Measurements from ENCODE around the gene MMP21.

The MMP21 gene, protein sequence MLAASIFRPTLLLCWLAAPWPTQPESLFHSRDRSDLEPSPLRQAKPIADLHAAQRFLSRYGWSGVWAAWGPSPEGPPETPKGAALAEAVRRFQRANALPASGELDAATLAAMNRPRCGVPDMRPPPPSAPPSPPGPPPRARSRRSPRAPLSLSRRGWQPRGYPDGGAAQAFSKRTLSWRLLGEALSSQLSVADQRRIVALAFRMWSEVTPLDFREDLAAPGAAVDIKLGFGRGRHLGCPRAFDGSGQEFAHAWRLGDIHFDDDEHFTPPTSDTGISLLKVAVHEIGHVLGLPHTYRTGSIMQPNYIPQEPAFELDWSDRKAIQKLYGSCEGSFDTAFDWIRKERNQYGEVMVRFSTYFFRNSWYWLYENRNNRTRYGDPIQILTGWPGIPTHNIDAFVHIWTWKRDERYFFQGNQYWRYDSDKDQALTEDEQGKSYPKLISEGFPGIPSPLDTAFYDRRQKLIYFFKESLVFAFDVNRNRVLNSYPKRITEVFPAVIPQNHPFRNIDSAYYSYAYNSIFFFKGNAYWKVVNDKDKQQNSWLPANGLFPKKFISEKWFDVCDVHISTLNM

DNA sequence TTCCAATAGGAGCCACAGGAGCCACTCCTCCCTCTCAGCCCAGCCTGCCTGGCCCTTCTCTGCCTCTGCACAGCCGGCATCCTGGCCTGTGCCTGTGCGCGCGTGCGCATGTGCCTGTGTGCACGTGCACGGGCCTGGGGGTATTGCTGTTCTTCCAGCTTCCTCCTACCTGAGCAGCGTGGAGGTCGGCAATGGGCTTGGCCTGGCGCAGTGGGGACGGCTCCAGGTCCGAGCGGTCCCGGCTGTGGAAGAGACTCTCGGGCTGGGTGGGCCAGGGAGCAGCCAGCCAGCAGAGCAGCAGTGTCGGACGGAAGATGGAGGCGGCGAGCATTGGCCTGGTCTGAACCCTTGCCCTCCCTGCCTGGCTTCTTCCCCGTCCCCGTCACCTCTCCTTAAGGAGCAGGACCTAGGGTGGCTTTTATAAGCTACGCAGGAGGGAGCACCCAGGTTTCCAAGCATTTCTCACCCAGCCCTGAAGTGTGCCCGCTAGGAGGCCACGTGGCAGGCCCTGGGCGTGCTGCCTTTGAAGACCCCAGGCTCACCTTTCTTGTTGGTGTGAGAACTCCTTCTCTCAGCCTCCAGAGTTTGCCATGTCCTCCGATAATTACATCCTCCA, at the start of gene MMP21:
Gene MMP21 (minus strand): TSS at position 331 of the 616 bp plus-strand sequence. CDS start 0 bp downstream, at position 331.
- DNase-seq (ENCODE audit: low read depth in 2 of 3, low spot score in 1 of 3): no peak

DNA sequence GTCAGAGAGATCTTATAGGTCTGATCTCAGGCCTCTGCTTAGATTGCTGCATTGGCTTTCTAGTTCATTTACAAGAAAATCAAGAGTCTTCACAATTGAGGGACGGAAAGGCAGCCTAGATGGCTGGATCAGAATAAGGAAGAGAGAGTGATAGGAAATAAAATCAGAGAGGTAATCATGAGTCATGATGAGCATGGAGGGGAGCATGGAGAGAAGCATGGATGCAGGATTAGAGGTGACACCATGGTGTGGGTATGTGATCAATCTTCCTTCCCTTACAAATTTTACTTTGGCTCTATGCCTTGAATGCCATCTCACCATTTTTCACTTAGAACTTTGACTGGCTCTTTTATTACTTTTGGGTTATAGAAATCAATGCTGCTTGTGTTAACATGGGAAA, 49.1 kb upstream of the MMP21 start:
- DNase-seq (ENCODE audit: low read depth in 2 of 3, low spot score in 1 of 3): no peak

DNA sequence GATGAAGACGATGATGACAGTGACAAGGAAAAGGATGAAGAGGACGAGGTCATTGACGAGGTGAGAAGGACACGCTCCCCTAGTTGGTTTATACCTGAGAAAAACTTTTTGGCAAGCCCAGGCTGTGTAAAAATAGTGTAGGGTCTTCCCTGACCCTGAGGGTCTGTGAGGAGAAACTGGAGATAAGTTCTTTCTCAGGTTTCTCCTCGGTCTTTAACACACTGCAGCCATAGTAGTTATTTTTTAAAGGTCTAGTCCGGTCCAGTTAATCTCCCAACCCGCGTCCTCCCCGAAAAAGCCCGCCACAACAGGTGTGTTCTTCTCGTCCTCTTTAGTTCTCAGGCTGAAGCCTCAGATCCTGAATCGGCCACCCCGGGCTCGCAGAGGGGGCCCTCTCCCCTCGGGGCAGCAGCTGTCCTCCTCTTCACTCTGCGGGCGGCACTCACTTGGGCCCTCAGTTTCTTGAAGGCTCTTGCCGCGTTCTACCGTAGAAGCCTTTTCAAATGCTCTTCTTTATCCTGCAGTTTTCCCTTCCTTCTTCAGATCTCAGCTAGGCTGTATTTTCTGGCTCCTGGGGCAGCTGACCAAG, 48.1 kb upstream of the MMP21 start:
- no peak for DNase-seq (ENCODE audit: low read depth in 2 of 3, low spot score in 1 of 3)

DNA sequence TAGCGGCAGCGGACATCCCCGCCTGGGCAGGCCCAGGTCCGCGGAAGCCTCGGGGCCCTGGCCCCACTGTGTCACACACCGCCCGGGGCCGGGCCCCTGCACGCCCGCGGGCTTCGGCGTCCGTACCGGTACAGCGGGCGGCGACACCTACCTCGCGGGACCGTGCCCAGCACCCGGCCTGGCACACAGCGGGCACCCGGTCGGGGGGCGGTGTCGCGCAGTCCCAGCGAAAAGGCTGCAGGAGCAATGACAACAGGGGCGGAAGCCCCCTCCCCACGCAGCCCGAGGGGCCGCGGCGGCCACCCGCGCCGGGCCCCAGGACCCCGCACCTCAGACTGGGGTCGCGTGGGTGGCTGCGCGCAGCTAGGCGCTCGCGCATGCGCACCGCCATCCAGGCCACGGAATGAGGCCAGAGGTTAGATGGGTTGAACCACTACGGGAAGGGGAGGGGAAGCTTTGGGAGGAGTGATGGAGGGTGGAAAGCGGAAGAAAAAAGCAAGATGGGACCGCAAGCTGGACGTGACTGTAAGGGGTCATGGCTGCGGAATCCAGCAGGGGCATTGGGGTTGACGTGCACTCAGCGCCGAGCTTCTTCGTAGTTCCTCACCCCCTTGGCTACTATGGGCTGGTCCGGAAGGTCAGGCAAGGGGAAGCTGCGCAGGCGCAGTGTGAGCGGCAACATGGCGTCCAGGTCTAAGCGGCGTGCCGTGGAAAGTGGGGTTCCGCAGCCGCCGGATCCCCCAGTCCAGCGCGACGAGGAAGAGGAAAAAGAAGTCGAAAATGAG, 47.4 kb upstream of the MMP21 start, which contains the start of the genes BCCIP and UROS:
Gene BCCIP (plus strand): TSS at position 669 of the 785 bp plus-strand sequence. CDS start 12 bp downstream, at position 681.
Gene UROS (minus strand): TSS at position 381 of the 785 bp plus-strand sequence. CDS start 6,759 bp downstream, outside the sequence.
- DNase-seq (ENCODE audit: low read depth in 2 of 3, low spot score in 1 of 3): peak; percentile 72 to 85 (median 79)

DNA sequence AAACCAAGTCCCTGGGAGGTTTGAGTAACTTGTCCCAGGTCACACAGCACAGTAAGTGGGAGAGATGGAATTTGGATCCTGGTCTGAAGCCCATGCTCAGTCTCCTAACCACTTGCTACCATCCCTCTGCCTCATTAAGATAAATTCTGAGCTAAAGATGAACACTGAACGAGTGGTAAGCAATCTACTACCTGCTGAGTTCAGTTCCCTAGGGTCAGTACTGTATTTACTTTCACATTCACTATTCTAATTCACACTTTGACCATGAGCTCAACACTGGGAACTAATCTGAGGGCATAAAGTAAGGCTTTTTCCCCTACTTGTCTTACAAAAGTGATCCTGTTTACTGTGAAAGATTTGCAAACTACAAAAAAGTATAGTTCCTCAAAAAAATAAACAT, 45.1 kb upstream of the MMP21 start:
- no peak for DNase-seq (ENCODE audit: low read depth in 2 of 3, low spot score in 1 of 3)

DNA sequence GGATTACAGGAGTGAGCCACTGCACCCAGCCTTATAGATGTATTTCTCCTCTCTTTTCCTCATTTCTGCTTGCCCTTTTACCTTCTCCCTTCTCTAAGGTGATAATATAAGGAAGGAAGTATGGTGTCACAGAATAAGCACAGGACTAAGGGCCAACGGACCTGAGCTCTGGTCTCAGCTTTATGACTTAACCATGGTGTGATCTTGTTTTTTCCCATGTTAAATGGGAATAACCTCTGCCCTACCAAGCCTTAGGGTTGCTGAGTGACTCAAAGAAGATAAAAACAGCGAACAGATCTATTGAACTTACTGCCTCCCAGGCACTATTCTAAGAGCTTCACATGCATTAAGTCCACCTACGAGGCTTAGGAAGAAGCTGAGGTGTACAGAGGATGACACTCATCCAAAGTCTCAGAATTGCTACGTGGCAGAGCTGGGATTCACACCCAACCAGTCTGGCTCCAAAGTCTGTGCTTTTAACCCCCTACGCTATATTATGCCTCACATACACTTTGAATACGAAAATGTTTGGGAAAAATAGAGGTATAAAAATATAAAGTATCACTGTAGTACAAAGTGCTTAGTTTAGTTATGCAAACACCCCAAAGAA, 41.8 kb upstream of the MMP21 start:
- DNase-seq (ENCODE audit: low read depth in 2 of 3, low spot score in 1 of 3): no peak

DNA sequence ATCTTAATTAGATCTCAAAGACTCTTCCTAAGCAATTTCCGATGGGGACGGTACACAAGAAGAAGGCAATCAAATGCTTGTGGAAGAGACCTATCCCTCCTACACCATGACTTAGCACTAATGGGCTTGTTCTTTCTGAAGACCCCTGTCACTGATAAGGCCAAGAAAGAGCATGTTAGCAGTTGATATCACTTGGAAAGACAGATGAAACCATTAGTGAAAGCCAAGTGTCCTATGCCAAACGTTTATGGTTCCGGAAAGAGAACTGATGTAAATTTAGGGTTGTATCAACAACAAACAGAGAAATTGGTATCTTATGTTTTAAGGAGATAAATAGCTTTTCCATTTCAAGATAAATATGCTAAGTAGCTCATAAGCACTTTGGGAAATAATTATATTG, 40.9 kb upstream of the MMP21 start:
- no peak for DNase-seq (ENCODE audit: low read depth in 2 of 3, low spot score in 1 of 3)

DNA sequence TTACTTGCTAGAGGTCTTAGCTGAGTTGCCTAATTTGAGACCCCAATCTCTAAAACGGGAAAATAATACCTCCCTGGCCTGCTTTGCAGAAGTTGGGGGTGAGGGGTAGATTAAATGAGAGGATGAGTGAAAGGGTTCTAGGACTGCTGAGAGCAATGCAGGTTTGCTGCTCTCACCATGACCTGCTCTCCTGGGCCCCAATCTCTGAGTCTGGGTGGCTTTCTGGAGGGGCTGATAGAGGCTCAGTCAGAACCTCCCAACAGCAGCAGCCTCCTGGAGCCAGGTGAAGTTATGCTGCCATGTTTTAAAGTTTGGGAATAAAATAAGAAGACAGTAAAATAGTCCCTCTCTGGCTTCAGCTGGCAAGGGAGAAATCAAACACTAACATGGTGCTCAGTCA, 40.1 kb upstream of the MMP21 start:
- no peak for DNase-seq (ENCODE audit: low read depth in 2 of 3, low spot score in 1 of 3)

DNA sequence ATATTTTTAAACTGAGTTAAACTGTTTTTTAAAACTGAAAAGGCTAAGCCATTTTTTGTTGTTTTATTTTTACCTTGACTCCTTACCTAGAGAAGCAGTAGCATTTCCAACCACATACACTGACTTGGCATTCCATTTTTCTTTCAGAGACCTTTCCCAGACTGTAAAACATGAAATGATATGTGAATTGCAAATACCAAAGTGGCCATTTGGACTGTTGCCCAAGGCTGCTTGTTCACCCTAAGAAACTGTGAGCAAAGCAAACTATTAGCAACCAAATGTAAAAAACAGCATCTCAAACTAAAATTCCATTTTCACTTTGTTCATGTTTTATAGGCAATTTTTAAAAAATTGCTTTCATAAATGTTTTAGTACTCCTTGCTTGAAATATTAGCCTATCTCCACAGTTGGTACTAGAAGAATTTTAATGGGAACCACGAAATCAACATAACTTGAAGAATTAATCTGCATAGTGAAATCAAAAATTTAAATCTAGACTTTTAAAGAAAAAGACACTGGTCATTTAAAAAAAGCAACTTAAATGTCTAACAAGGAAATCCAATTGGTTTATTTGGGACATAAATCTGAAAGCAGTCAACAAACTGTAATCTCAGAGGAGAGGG, 36.6 kb upstream of the MMP21 start:
- DNase-seq (ENCODE audit: low read depth in 2 of 3, low spot score in 1 of 3): no peak

DNA sequence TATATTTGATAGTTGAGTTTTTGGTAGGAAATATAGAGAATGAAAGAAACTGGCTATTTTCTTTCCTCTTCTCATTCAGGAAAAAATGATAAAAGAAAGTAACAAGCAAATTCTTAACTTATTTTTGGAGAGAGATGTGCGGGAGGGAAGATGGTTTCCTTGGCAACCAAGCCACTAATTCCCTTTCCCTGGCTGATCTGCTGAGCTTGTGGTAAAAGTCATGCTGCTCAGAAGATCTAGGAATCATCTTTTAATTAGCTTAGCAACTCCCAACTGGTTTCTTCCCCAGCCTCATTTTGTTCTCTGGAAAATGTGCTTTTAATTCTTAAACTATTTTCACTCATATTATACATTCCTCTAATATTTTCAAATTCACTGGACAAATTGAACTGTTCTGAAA, 35.6 kb upstream of the MMP21 start:
- no peak for DNase-seq (ENCODE audit: low read depth in 2 of 3, low spot score in 1 of 3)

DNA sequence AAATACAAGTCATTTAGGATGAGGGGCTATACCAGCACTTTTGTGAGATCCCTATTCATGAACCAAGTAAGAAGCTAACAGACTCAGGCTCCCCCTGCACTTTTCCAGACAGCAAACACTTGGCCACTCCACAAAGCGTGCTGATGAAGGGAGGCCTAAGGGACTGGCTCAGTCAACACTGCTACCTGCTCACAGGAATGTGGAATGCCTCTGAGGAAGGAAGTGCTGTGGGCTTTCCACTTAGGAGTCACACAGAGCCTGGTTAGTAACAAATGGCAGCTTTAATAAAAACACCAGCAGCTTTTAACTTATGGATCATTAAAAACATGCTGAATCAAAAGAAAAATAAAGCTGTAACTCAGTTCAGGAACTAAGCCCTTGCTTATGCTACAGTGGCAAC, 32.4 kb upstream of the MMP21 start:
- DNase-seq (ENCODE audit: low read depth in 2 of 3, low spot score in 1 of 3): no peak

DNA sequence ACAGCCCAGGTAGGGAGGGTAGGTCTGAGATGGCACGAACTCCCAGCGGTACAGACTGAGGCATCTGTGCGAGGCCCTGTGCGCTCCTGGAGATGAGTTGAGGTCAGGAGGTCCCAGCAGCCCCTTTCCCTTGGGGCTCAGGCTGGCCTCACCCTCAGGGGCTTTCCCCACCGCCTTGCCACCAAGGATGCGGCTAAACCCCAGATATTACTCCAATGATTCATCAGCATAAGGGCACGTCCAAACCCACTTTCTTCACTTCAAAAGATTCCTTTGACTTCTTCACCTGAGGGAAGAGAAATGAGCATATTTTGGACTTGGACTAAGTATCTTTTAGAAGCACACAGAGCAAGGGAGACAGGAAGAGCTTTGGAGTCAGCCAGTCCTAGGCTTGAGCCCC, 27.1 kb upstream of the MMP21 start:
- no peak for DNase-seq (ENCODE audit: low read depth in 2 of 3, low spot score in 1 of 3)

DNA sequence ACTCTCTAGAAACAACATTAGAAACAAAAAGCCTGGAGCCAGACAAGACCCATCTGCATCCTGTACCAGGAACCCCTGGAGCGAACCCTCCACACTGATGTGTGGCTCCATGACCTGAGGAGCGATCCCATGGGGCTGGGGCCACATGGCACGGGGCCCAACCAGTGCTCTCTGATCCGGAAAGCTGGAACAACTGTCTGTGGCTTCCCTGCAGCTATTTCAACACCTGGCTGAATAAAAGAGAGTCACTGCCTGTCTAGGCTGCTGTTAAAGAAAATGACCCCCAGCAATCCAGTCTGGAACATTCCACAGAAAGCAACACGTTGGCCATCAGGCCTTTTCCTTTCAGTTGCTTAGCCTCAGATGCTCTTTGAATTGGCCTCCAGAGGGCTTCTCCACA, 26.5 kb upstream of the MMP21 start:
- DNase-seq (ENCODE audit: low read depth in 2 of 3, low spot score in 1 of 3): no peak

DNA sequence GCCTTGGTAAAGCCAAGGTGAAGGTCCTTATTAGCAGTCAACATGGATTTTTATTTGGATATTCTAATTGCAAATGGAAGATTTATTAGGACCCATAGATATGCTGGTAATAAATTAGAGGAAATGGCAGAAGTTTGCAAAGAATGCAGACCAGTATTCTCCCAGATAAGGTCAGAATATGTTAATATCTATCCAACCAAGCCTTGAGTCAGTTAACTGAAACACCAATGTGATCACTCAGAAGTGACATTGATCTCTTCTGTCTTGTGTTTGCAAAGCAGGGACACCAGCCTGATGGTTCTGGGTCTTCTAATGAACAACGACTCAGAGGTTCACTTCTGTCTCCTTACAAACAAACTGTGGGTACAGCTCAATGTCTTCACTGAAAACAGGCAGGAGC, 26.0 kb upstream of the MMP21 start:
- no peak for DNase-seq (ENCODE audit: low read depth in 2 of 3, low spot score in 1 of 3)

DNA sequence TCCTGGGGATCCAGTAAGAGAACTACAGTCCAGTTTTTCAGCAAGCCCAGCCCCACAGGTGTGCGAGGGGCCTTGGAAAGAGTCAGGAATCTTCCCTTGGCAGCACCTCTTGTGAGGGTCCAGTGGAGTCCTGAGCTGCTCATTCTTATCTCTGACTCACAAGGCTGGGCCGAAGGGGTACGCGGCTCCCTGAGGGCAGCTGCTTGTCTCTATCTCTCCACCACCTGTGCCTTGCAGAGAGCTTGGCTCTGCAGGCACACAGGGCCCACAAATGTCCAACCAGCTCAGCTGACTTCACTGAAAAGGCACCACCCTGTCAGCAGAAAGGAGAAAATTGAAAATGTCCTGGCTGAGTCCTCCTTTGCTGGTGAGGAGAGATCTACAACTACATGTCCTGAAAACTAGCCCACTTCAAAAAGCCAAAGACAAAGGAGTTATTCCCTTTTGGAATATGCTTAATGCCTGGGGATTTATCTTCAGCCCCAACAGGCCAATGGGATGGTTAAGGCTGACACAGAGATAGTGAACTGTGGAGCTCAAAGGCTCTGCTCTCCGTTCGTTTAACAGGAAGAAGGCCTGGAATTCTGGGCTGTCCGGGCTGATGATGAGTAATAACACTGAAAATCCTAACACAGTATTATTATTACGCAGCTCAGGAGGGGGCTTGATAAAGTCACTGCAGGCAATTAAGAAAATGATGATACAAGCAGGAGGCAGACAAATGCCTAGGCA, 24.0 kb upstream of the MMP21 start:
- no peak for DNase-seq (ENCODE audit: low read depth in 2 of 3, low spot score in 1 of 3)

DNA sequence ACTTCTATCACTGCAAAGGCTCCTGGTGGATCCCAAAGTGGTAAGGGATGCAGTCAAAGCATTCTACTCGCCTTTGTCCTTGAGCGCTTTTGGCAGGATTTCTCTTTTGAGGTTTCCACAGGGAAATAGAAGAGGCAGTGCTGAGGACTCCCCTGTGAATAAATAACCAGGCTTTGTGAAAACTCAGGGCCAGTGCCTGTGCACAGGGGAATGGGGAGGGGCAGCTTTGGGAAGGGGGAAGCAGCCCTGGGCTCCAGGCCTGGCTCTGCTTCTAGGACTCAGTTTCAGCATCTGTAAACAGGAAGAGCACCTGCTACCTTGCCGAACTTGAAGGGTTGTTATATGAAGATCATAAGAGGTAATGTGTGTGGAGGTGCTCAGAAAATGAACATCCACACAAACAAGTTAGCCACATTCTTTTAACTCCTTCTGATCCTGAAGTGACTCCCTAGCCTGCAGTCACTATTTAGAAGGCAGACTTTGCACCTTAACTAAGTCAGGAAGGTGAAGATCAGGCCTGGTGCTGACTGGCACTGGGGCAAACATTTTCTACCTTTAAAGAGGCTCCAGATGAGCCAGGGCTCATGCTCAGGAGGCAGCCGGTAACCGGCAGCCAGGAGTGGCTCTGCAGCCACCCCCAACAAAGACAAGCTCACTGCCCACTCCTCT, 22.5 kb upstream of the MMP21 start:
- no peak for DNase-seq (ENCODE audit: low read depth in 2 of 3, low spot score in 1 of 3)

DNA sequence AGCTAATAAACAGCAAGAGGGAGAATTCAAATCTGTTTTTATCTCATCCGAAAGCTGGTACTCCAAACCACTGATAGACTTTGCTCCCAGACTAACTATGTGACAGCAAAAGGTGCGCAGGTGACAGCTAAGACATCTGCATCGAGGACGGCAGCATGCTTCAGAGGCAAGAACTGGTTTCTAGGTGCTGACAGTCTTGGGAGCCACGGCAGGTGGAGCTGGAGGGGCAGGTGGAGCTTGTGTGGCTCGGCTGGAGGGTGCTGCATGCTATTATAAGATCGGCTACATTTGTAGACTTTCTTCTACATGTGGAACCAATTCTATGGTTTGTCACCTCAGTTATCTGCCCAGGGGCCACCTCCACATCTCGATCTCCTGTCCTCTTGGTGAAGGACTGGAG, 21.8 kb upstream of the MMP21 start:
- no peak for DNase-seq (ENCODE audit: low read depth in 2 of 3, low spot score in 1 of 3)

DNA sequence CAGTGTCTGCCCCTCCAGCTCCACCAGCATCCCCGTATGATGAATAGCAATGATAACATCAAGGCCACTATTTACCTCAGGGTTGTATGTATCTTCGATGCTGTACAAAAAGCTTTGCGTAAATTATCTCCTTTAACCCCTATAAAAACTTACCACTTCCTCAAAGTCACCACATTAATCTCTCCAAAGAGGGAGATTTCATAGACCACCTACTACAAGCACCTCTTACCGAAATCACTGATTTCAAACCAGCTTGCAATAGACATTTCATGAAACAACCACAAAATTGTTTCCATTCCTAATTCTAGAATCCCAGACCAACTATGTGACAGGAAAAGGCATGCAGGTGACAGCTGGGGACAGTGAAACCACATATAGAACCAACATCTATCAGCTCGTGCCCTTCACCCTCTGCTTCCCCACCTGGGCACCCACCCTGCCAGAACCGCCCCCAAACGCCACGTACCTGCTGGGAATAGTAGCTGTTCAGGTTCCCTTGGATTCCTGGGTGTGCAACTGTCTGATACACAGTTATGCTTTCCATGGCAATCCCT, 20.1 kb upstream of the MMP21 start:
- no peak for DNase-seq (ENCODE audit: low read depth in 2 of 3, low spot score in 1 of 3)

DNA sequence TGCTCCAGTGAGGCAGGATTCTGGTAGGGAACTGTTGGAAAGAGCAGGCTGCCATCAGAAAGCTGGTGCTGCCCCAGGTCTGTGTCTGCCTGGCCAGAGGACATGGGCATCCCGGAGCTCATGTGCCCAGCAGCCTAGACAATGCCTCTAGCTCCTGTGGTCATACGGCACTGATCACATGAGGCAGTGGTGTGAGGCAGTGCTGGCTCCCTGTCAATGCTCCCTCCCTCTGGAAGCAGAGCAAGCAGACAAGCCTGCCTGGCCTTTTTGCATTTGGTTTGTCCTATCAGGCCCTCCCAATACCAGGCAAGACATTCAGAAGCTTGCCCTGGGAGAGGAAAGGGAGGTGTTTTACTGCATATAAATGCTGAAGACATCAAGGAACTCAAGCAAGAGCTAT, 19.5 kb upstream of the MMP21 start:
- no peak for DNase-seq (ENCODE audit: low read depth in 2 of 3, low spot score in 1 of 3)
